Suppressor macrophage treated with lipopolysaccharide for 4 hours (primary cell): ENCODE measurements around the gene NCAPG2.
A peak's percentile ranks its signal among the peaks of the same experiment; 100 is the strongest.
"Not testable (repeated sequence)": the region's sequence is repeated elsewhere in the genome, so short reads cannot be mapped to it uniquely, and the experiment has no call there.

Experiments used
- DNase-seq: peaks from one replicate; pipeline ENCODE4 v3.0.0-alpha.2; 2020

NCAPG2 gene

DNA sequence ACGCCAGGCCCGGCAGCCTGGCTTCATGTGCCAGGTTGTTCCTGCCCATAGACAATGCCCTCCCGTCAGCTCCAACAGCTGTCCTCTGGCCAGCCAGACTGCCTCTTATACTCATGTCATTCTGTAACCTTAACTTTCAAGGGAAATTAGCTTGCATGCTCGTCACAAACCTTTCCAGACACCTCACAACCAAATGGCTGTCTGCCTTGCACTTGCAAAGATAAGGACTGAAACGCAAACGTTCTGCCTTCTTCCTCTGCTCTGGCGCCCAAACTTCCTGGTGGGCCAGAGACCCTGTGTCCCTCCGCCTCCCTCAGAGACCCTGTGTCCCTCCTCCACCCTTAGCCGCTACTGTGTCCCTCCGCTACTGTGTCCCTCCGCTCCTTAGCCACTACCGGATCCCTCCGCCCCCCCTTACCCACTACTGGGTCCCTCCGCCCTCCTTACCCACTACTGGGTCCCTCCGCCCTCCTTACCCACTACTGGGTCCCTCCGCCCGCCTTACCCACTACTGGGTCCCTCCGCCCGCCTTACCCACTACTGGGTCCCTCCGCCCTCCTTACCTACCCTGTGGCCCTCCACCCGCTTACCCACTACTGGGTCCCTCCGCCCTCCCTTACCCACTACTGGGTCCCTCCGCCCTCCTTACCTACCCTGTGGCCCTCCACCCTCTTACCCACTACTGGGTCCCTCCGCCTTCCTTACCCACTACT, 37.5 kb downstream of the NCAPG2 start:
- DNase-seq, result not testable (repeated sequence)

DNA sequence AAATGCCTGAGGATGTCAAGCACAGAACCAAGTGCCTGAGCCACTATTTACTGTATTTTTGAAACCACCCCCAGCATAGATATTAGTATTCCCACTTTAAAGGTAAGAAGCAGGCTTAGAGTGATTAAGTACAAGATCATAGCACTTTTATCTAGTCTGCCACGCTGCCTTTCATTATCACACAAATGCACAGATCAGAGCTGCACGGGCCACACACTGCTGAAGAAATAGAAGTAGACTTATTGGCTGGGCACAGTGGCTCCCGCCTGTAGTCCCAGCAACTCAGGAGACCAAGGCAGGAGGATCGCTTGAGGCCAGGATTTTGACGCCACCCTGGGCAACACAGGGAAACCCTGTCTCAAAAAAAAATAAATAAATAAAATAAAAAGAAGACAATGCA, 38.2 kb downstream of the NCAPG2 start:
- DNase-seq, result no peak

DNA sequence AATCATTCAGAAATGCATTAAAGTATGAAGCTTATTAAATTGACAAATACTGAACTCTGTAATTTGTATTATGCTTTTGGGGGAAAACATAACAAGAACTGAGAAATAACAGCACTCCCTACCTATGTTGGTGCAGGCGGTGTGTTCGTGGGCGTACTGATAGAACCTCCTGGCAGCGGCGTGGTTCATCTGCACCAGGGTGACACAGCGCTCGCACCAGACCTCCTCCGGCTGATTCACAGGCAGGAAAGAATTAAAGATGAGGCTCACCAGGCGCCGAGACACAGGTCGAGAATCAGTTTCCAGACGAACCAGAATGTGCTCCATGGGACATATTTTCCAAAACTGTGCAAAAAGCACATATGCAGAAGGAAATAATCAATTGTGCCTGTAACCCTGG, 40.2 kb downstream of the NCAPG2 start:
- no peak for DNase-seq

DNA sequence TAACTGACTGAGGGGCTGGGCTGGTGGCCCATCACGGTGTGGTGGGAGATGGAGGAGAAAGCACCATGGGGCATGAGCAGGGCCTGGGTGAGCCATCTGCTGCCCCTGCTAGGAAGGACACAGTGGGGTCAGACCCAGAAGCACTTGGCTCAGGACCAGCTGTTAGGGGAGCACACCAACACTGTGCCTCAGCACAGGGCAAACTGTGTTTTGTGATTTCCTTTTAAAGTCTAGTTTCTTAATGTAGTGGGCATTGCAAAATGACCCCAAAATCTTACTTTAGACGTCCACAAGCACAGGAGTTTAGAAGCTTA, 41.2 kb downstream of the NCAPG2 start:
- DNase-seq, result no peak

DNA sequence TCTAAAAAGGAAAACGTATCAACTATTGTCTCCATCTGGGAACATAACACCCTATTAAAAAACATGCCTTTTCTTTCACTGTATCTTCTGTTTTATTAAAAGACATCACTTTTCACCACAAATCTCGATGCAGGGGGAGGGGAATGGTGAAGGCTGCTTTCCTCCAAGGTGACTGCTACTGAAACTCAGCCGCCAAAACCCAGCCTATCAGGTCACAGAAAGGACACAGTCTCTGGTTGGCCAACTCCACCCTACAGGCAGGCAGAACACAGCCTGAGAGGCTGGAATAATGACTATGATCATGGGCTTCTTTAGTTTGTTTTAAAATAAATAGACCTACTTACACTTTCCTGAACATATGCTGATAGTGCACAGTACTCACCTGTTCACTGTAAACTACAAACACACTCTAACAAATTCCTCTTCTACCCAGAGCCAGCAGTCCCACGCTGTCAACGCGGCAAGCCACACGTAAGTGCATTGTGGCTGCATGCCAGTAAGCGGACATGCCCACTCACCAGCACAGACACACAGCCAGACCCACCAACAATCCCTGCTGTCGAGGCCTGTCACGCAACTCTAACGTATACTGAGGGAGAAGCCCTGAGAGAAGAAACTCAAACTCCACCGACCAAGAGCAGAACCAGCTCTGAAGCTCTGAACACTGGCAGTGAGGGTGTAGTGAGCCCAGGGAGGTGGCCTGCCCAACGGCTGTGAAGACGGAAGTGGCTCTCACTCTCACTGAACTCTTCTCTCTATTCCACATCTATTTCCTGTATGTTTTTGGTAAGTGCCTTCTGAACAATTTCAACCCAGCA, 41.8 kb downstream of the NCAPG2 start:
- no peak for DNase-seq

DNA sequence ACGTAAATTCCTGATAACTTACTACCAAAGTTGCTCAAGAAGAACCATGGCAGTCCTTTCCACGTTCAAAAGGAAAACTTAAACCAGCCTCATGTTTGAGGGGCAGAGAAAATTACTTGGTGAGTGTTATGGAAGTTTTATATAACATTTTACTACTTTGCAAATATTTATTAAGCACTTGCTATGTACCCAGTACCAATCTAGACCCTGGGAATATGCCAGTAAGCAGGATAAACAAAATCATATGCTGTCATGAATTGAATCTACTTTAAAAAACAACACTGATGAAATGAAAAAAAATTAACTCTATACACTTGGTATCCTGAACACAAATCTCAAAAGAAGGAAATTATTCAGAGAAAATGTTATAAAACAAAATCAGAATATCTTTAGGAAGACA, 46.1 kb downstream of the NCAPG2 start:
- no peak for DNase-seq

DNA sequence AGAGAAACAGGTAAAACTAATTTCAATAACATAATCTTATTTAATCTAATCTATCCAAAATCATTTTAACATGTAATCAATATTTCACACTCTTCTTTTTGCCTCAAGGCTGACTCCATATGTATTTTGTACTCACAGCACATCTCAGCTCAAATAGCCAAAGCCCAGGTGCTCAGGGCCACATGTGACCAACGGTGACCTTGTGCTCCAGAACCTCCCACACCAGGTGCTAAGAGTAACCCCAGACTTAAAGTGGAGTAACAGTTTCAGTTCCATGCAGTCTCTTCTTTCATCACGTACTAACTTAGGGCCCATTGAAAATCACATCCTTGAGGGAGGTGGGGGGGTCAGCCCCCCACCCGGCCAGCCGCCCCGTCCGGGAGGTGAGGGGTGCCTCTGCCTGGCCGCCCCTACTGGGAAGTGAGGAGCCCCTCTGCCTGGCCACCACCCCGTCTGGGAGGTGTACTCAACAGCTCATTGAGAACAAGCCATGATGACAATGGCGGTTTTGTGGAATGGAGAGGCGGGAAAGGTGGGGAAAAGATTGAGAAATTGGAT, 47.3 kb downstream of the NCAPG2 start:
- DNase-seq, result no peak

DNA sequence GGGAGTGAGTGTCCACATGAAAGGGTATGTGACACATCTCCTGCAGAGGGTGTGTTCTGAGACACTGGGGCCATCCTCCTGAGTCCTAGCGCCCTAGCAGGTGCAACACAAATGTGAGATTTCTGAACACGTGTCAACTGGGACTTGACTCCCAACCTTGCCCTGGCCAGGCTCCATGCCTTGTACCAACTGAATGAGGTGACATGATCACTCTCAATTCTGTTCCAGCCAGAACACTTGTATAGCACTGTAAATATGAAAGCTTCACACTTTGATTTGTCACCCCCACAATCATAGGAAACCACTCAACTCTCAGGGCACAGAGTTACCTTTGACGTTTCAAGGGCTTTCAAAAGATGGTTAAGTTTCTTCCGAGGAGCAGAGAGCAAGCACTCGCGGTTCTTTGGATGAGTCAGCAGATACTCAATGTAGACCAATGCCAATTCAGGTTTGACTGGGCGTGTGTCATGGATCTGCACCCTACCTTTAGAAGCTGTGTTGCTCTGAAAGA, 48.6 kb downstream of the NCAPG2 start:
- DNase-seq, result no peak

DNA sequence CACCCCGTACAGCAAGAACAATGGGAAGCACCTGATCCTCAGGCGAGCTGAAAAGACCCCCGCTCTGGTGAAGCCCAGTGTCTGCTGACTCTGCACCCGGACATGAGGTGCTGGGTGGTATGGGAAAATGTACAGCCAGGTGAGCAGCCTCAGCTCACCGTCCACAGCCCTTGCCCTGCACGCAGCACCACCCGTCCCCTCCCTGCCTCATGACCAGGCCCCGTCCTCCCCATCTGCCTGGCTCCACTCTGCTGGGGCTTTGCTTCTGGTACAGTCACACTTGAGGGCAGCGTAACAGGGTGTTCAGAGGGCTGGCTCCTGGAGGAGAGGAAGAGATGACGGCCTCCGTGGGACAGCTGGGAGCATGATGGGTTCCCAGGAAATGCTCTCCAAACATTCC, 49.1 kb downstream of the NCAPG2 start:
- no peak for DNase-seq

DNA sequence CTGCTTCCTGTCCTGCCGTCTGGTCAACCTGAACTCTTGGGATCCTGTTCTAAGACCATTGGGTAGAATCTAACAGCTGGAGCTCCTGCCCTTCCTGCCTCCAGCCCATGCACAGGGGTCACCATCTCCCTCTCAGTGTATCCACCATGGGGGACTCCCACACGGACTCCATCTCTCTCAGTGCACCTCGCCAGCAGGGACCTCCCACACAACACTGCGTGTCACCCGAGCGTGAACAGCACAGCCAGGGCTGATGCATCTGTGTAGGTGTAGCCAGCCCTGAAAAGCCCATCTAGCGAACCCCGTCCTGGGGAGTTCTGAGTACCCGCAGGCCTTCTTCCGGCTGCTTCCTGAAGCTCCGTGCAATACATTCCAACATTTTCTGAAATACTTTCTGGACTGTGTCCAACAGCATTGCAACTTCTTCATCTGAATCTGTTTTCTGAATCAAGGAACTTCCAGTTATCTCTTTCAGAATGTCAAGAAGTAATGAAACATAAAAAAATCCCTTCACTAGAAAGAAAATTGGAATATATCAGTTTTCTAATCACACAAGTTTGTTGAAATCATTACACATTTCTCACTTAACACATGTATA, 52.5 kb downstream of the NCAPG2 start:
- no peak for DNase-seq

DNA sequence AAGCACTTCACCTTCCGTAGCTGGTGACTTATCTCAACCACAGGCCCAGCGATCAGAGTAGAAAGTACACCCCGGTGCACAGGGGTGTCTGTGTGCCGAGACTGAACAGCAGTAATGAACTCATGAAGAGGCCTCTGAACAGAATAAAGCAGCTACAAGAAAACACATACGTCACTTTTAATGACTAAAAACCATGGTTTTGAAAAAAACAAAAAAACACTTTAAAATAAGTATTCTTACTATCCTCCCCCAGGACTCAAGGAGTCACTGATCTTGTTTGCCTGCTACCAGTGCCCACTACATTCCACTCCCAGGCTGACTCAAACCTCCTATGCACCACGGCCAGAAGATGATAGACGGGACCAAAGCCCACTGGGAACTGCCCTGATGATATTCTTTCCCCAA, 53.8 kb downstream of the NCAPG2 start:
- no peak for DNase-seq

DNA sequence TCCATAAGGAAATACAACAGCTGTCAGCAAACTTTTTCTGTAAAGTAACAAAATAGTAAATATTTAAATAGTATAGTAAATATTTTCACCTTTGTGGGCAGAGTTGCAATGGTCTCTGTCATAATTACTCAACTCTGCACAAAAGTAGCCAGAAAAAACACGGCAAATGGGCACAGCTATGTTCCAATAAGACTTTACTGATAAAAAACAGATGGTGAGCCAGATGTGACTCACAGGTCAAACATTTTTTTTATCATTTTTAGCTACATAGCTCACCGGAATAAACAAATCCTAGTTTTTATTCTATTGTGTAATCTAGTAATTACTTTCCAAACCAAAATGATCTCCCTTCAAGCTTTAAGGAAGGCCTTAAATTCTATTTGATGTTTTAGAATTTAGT, 55.3 kb downstream of the NCAPG2 start:
- DNase-seq, result no peak

DNA sequence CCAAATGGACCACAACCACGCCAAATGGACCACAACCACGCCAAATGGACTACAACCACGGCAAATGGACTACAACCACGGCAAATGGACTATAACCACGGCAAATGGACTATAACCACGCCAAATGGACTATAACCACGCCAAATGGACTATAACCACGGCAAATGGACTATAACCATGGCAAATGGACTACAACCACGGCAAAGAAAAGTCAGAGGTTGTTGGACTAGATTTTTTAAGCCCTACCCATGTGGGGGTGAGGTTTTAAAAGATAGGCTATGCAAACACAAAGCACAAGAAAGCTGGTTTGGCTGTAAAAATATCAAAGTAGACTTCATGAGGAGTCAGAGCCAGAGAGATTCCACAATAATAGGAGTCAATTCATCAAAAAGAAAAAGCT, 55.8 kb downstream of the NCAPG2 start:
- no peak for DNase-seq

DNA sequence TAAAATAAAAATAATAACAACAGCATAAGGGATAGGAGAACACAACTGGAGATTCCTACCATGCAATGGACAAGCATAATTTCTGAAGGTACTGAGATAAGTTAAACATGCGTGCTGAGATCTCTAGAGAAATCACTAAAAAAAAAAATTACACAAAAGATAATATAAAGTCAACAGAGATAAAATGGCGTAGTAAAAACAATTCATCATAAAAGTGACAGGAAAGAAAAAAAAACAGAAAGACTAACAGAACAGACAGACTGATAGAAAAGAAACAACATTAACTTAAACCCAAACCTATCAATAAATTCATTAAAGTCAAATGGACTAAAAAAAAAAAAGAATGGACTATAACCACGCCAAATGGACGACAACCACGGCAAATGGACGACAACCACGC, 56.4 kb downstream of the NCAPG2 start:
- no peak for DNase-seq

DNA sequence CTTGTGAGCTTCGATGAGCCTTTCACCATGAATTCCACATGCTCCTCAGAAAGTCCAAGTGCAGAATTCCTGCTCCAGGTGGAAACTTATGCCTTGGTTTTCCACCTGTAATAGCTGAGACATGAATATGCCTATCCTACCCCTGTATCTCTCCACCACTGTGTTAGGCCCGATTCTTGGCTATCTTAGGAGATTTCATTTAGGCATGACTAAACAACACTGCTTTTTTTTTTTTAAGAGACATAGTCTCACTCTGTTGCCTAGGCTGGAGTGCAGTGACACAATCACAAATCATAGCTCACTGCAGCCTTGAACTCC, 57.2 kb downstream of the NCAPG2 start:
- no peak for DNase-seq

DNA sequence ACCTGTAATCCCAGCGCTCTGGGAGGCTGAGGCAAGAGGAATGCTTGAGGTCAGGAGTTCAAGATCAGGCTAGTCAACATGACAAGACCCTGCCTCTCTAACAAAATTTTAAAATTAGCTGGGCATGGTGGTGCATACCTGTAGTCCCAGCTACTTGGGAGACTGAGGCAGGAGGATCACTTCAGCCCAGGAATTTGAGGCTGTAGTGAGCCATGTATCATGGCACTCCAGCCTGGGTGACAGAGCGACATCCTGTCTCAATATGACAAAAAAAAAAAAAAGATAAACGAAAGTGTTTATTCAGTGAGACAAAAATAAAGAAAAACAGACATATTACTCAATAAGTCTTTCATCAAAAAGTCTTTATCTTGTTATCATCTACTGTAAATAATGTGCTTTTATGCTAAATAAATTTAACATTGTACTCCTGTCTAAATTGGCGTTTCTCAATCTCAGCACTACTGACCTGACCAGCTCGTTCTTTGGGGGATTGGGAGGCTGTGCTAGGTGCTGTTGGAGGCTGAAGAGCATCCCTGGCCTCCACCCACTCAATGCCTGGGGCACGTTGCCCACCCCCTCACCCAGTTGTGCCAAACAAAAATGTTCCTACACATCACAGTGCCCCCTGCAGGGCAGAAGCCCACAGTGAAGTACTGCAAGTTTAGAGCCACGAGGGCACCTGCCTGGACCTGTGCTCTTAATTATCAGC, 57.7 kb downstream of the NCAPG2 start:
- peak; percentile 2 for DNase-seq

DNA sequence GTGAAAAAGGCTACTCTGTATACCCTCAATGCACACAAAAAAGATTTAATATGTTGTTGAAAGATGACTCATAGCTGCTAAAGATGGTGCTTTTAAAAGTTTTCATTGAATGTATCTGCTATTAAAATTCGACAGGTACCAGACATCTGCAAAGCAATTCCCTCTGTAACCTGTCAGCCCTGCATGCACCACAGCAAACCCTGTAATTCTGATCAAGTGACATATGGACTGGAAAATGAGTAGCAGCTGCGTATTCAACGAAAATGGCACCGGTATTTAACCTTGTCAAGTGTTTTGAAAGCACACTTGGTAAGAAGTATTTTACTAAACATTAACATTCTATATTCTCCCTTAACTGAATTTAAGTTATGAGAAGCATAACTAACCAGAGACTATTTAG, 58.8 kb downstream of the NCAPG2 start:
- DNase-seq, result no peak

DNA sequence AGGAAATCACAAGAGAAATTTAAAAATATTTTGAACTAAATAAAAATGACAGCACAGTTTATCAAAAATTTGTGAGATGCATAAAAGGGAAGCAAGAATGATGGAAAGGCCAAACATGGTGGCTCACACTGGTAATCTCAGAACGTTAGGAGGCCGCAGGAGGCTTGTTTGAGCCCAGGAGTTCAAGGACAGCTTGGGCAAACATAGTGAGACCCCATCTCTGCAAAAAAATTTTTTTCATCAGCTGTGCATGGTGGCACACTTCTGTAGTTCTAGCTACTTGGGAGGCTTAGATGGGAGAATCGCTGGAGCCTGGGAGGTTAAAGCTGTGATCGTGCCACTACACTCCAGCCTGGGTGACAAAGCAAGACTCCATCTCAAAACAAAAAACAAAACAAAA, 62.5 kb downstream of the NCAPG2 start:
- DNase-seq, result no peak

DNA sequence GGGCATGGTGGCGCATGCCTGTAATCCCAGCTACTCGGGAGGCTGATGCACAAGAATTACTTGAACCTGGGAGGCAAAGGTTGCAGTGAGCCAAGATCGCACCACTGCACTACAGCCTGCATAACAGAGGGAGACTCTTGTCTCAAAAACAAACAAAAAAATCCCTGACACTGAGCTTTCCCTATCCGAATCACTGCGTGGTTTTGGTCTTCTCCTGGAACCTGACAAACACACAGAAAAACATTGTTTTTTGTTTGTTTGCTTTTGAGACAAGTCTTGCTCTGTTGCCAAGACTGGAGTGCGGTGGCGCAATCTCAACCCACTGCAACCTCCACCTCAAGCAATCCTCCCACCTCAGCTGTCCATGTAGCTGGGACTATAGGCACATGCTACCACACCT, 66.6 kb downstream of the NCAPG2 start:
- DNase-seq, result no peak

DNA sequence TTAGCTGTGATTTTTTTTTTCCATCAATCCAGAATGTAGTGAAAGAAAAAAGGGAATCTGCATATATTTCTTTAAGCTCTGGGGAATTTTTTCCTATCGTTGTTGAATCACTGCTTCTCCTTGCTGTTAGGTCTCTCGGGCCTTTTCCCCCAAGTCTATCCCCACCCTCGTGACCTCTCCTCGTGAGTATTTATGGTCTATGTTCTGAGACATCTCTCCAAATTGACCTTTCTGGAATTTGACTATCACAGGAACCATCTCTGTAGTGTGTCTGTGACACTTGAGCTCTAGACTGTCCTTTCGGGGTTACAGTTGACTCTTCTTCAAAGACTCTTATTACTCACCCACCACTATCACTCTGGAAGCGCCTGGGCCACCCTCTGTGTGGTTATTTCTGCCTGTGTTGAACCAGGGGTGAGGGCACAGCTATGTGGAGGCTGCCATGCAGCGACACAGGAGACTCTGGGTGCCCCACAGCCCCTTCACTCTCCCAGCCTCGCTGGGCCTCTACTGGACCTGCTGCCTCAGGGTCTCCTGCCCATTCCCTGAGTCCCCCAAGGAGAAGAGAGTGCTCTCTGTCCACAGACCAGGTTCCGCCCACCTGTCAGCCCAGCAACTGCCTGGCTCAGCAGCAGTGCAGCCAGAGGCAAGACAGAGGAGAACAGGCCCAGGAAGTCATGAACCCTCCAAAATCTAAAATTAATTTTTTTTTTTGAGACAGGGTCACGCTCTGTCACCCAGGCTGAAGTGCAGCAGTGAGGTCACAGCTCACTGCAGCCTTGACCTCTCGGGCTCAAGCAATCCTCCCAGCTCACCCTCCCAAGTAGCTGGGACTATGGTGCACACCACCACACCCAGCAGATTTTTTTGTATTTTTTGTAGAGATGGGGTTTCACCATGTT, 71.3 kb downstream of the NCAPG2 start:
- DNase-seq, result no peak

DNA sequence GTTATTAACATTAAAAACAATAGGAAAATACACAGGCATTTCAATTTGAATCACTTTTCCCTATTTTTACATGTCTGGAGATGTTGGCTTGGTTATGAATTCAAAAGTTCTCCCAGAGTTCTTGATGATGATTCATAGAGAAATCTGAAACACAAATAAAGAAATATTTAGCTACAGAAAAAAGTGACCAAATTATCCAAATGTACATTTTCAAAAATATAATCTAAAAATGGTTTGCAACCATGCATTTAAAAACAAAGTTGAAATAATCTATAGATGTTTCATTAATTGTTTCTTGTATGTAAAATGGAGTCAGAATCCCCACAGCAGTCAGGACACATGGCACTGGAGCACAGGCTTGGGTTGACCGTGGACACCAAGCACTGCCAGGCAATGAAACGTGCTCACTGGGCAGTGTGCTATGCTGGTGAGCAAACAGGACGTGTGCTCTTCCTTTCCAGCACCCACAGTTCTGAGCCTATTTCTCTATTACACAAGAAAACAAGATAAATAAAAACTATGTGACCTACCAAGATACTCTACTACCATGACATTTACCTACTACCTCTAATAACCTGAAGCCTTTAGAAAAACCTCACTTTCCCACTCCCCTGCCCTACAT, 72.9 kb downstream of the NCAPG2 start:
- no peak for DNase-seq

DNA sequence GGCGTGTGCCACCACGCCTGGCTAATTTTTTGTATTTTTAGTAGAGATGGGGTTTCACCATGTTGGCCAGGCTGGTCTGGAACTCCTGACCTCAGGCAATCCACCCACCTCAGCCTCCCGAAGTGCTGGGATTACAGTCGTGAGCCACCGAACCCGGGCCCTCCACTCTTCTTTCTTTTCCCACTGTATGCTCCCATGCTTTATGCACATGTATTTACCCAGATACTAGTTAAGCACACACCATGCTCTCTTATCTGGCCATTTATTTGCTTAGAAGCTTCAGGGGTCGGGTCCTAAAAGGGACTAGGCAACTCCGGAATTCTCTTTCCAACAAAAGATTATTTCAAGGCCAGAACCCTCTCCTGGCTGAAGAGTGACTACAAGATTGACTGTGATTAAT, 78.3 kb downstream of the NCAPG2 start:
- not testable (repeated sequence) for DNase-seq
